Dedifferentiated amniotic fluid mesenchymal stem cell (primary cell): ENCODE data around the gene PRDM11.
"Not testable (repeated sequence)": the region's sequence is repeated elsewhere in the genome, so short reads cannot be mapped to it uniquely, and the experiment has no call there.

ENCODE experiments used
- DNase-seq: peaks from one replicate; pipeline ENCODE4 v3.0.0-alpha.2; 2016; ENCODE audit errors: extremely low spot score

PRDM11 gene

DNA sequence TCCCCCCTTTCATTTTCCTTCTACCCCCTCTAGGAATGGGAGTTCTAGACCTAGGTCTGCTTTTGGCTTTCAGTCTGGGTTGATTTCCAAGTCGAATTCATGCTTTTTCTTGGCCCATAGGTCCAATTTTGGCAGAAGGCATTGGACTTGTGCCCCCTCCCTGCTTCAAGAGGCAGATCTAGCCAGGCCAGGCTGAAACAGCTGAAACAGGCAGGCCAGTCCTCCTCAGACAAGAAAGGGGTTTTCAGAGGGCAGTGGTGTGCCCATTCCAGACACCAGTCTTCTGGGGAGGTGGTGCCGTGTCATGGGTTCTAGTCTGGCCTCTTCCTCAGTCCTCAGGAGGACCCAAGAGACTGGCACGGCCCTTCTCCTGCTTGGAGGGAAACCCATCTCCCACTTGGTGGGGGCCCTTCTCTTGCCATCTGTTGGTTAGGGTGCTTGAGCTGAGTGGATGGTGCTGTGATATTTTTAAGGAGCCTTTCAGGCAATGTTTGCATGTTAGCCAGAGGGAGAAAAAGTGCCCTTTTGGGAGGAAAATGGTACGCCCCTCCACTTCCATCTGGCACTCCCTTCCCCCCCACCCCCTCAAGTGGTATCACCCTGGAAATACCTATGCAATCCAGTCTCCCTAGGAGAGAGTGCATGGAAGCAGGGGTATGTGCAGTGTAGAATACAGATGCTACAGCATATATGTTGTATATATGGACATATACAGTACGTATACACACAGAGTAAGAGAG is 86.1 kb downstream of the PRDM11 start:
- DNase-seq = no peak

GRCh38 chr11:45233121-45233803 is 86.8 kb downstream of the PRDM11 start:
- no peak for DNase-seq

GRCh38 chr11:45233804-45234170 is 87.3 kb downstream of the PRDM11 start:
- DNase-seq = no peak

- DNase-seq = no peak
These were observed 88.0 kb downstream of the PRDM11 start for GRCh38 chr11:45234306-45235006.

- no peak for DNase-seq
These were observed 91.4 kb downstream of the PRDM11 start for GRCh38 chr11:45237711-45238315.

DNA sequence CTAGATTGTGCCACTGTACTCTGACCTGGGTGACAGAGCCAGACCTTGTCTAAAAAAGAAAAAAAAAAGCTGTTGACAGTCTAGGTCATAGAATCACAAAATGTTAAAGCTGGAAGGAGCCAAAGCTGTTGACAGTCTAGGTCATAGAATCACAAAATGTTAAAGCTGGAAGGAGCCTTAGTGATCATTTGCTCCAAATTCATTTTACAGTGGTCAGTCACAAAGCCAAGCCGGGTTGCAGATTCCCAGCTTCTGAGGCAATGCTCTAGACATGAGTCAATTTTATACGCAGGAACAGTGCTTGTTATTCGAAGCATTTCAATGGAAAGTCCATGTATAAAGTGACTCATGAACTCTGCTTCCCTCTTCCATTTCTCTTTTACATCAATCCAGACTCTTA is 92.3 kb downstream of the PRDM11 start:
- DNase-seq = peak; percentile 56

GRCh38 chr11:45239733-45240132 is 93.3 kb downstream of the PRDM11 start:
- DNase-seq = no peak

DNA sequence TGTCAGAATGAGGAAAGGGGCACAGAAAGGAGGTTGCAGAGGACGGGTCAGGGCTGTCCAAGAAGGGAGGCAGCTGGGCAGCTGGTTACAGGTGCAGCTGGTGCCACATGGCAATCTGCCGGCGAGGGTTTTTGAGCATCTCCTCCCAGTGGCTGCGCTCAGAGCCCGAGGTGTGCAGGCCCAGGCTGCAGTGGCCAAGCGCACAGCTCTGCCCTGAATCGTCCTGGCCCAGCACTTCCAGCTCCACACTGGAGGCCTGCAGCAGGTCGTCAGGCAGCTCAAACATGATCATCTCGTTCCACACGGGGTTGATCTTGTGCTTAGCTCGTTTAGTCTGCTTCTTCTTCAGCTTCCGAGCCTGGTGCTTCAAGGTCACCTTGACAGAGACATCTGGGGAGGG is 97.5 kb downstream of the PRDM11 start:
- no peak for DNase-seq

GRCh38 chr11:45245218-45246045 is 99.0 kb downstream of the PRDM11 start:
- no peak for DNase-seq

- no peak for DNase-seq
These were observed 99.8 kb downstream of the PRDM11 start for GRCh38 chr11:45246241-45246640.

DNA sequence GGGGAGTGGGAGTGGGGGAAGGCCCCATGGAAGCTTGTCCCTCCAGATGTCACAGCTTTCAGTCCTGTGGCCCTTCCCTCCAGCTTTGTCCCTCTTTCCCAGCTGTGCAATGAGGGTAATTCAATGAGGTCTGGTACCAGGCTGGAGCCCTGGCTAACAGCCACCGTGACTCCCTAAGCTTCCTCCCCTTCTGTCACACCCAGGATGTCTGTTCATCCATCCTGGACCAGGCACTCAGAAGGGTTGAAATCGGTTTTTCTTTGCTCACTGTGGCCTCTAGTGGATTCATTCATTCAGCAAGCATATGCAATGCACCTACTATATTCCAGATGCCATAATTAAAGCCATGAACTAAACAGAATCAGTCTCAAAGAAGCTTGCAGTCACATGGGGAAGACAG is 101.0 kb downstream of the PRDM11 start:
- no peak for DNase-seq

DNA sequence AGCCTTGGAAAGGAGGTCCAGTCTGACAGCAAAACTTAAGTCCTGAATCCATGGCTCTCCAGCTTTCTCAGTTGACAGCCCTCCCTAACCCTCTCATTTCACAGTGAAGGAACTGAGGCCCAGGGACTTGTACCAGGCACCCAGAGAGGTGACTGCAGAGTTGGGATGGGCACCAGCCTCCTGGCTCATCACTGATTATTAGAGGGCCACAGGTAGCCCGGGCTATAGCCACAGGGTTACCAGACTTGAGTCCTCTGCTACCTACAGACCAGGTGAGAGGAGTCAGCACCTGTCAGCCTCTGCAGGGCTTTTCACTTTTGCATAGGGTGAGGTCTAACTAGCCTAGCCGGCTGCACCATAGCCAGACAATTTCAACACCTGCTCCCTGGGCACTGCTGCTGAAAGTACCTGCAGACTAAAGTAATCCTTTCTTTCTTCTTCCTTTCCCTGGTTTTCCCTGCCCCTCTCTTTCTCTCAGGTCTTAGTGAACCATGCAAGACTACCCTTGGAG is 102.1 kb downstream of the PRDM11 start:
- no peak for DNase-seq

- DNase-seq = not testable (repeated sequence)
These were observed 102.9 kb downstream of the PRDM11 start for GRCh38 chr11:45249372-45249771.

DNA sequence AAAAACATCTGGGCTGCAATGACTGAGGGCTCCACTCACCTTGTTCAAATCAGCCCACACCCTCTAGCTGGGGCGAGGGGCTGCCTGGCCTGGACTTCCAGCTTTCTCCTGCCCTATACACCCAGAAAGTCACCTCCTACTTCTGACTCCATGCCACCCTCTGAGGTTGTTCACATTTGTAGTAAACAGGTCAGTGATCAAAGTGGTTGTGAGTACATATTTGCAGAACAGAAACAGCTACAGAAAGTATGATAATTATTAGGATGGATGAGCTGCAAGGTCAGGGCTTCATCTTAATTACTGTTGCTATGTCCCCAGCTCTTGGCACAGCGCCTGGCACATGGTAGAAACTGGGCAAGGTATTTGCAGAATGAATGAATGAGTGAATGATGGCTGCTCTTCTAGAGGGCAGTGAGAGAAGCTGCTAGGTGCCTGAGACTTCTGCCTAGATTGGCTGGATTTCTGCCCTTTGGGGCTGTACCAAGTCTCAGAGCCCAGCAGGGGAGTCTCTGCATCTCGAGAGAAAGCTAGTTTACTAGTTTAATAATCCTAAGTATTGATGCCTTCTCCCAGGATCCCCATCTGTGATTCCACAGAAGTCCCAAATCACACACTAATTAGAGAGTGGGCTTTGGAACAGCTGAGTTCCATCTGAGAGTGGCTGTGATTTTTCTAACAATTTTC is 103.7 kb downstream of the PRDM11 start:
- no peak for DNase-seq

DNA sequence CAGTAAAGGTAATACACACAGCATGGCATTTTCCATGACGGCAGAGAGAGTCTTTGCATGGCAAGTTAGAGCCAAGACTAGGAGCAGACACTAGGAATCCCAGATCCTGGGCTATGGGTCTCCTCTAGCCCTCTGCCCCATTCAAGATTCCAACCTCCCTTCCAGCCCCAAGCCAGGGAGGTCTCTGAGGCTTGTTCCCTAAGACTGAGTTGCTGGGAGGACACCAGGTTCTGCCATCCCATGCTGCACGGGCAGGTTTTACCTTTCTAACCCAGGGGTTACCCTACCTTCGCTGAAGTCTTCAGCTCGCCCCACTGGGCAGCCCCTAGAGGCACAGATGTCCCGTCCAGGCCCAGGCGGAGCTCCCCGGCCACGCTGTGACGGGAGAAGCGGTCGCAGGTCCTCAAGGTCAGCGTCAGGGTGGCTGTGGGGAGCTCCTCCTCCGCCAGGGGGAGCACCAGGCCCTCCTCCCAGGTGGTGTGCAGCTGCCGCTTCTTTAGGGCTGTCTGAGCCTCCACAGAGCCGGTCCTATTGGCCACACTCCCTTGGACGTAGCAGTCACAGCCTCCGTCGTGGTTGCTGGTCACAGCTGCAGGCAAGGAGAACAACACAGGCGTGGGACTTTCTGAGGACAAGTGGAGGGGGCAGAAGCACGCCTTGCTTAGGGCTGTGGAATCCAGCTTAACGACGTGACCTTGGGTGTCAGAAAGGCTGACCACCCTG is 105.9 kb downstream of the PRDM11 start:
- no peak for DNase-seq

DNA sequence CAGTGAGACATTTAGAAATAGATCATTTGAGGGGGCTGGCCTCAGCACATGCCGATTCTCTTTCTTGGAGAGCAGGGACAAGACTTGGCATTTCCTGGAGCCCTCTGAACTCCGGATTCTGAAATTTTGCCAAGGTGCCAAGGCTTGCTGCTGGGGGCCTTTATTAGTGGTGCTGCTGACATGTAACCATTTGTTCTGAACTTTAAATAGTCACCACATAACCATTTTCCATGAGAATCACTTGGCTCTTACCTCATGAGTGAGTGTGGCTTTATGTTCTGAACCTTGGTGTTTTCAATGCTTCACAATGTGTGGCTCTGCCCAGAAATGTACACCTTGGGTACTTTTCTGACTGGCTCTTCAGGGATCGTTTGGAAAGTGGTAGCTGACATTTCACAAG is 106.4 kb downstream of the PRDM11 start:
- no peak for DNase-seq

- DNase-seq = no peak
These were observed 107.2 kb downstream of the PRDM11 start for GRCh38 chr11:45253640-45254039.

GRCh38 chr11:45254070-45254469 is 107.6 kb downstream of the PRDM11 start:
- no peak for DNase-seq

DNA sequence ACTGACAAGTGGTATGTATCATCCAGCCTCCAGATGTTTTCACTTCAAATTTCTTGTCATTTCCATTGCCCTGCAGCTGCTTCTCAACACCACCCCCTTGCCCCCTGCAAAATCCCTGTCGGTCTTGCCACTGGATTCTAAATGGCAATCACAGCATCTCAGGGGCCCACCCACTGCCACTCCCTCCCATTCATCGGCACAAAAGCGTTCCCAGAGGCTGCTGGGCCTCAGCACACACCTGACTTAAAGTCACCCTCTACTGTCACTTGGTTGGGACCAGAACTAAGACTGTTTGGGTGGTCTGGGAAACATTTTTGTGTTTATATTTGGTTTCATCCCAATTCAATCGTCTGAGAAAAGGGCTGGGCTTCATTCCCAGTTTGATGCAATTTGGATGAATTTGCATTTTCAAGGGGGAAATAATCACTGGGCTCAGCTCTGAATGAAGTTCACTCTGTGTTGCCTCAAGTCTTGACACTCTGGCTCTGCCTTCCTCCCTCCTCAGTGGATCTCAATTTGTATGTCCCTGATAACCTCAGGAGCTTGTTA is 112.6 kb downstream of the PRDM11 start:
- no peak for DNase-seq

DNA sequence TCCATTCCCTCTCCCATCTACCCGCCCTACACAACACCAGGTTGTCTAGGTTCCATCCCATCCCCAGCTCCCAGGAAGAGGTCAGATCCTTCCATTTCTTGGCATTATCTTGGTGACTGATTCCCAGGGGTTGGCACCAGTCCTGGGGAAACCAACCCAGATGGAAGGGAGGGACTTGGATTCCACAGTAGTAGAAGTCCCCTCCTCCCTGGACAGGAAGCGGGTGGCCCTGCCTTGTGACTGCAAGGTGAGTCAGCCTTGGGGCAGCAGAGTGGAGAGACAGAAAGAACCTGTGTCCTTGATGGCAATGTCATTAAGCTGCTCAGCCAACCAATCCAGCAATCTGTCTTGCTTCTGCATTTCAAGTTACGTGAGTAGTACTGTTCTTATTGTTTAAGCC is 113.2 kb downstream of the PRDM11 start:
- DNase-seq = no peak
